Neural progenitor cell (in vitro differentiated cells): Measurements from ENCODE around the gene RAPGEF6.

ENCODE experiments used
- CTCF ChIP-seq: fragments of 200-600 bp; sonication (generic); IDR thresholded peaks from 2 replicates; pipeline ENCODE4 v1.5.1; 2017; ENCODE audit warnings: antibody characterized with exemption, mild to moderate bottlenecking
- EZH2 ChIP-seq: fragments of 200-600 bp; sonication (generic); IDR thresholded peaks from 2 replicates; pipeline ENCODE4 v1.6.1; 2017; ENCODE audit warnings: antibody characterized with exemption, mild to moderate bottlenecking, moderate library complexity
- EZH2phosphoT487 ChIP-seq: fragments of 200-600 bp; sonication (generic); IDR thresholded peaks from 2 replicates; pipeline ENCODE4 v1.6.1; 2017; ENCODE audit warnings: antibody characterized with exemption

DNA sequence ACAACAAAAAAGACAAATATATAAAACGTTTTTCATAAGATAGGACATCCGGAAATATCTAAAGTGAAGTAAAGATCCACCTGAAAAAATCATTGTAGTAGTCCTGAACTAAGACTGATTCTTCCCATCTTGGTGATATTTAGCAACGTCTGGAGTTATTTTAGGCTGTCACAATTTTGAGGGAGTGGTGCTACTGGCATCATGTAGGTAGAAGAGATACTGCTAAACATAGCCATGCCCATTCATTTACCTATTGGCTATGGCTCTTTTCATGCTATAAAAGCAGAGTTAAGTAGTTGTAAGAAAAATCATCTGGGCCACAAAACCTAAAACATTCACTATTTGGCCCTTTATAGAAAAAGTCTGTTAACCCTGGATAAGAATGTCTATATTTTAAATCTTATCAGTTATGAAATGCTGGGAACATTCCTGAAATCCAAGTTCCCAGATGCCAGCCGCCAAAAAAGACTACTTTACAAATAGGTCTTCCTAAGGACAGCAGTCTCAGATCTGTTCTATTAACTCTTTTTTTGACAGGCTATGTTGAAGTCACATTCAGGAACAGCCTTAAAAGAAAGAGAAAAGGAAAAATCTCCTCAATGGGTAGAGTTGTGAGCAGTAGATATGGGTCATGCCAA lies 27.0 kb downstream of the RAPGEF6 start:
- no peak for TF ChIP-seq CTCF
- no peak for TF ChIP-seq EZH2
- TF ChIP-seq EZH2phosphoT487, result no peak
